Neural progenitor cell (in vitro differentiated cells): Measurements from ENCODE around the gene P2RX3. TPM values are rescaled to one million over a fixed set of nuclear protein-coding genes. Genes with fewer than 3 reads are reported as not detected.

Source experiments
- DNase-seq: peaks from one replicate; pipeline ENCODE4 v3.0.0-alpha.2; 2016; ENCODE audit warnings: low spot score
- H2AFZ ChIP-seq: fragments of 200-600 bp; sonication (generic); replicated peaks from 2 replicates; pipeline ENCODE4 v1.6.1; 2016; ENCODE audit warnings: antibody characterized with exemption
- H3F3A ChIP-seq: fragments of 200-600 bp; sonication (generic); 2 replicates; pipeline ENCODE4 v1.6.1; 2016; ENCODE audit warnings: antibody characterized with exemption, low read depth
- H3K27ac ChIP-seq: fragments of 200-600 bp; sonication (generic); 2 replicates; pipeline ENCODE4 v1.5.1; 2016; ENCODE audit warnings: mild to moderate bottlenecking
- H3K27me3 ChIP-seq: fragments of 200-600 bp; sonication (generic); 2 replicates; pipeline ENCODE4 v1.6.1; 2016; ENCODE audit warnings: mild to moderate bottlenecking, moderate library complexity
- H3K36me3 ChIP-seq: fragments of 200-600 bp; sonication (generic); 2 replicates; pipeline ENCODE4 v1.5.1; 2016
- H3K4me1 ChIP-seq: fragments of 200-600 bp; sonication (generic); 2 replicates; pipeline ENCODE4 v1.6.1; 2016; ENCODE audit warnings: mixed run types
- H3K4me2 ChIP-seq: fragments of 200-600 bp; sonication (generic); 2 replicates; pipeline ENCODE4 v1.6.1; 2016
- H3K4me3 ChIP-seq: fragments of 200-600 bp; sonication (generic); 2 replicates; pipeline ENCODE4 v1.5.1; 2016
- H3K79me2 ChIP-seq: fragments of 200-600 bp; sonication (generic); 2 replicates; pipeline ENCODE4 v1.6.1; 2016; ENCODE audit warnings: low read depth
- H3K9ac ChIP-seq: fragments of 200-600 bp; sonication (generic); 2 replicates; pipeline ENCODE4 v1.6.1; 2016
- H3K9me3 ChIP-seq: fragments of 200-600 bp; sonication (generic); 2 replicates; pipeline ENCODE4 v1.5.1; 2016; ENCODE audit warnings: low read depth
- H4K20me1 ChIP-seq: fragments of 200-600 bp; sonication (generic); 2 replicates; pipeline ENCODE4 v1.6.1; 2016; ENCODE audit warnings: low read depth
- H3K27ac Mint-ChIP-seq: 3 replicates; pipeline ENCODE4 v1.8.0; 2021; ENCODE audit warnings: mixed read lengths
- H3K27me3 Mint-ChIP-seq: 2 replicates; pipeline ENCODE4 v1.8.0; 2022; ENCODE audit warnings: low read depth, mild to moderate bottlenecking, inconsistent platforms, moderate library complexity, mixed read lengths; ENCODE audit not compliant: insufficient read depth
- H3K36me3 Mint-ChIP-seq: 3 replicates; pipeline ENCODE4 v1.8.0; 2021; ENCODE audit warnings: mixed read lengths
- H3K4me1 Mint-ChIP-seq: 3 replicates; pipeline ENCODE4 v1.8.0; 2021; ENCODE audit warnings: mixed read lengths
- H3K4me3 Mint-ChIP-seq: 3 replicates; pipeline ENCODE4 v1.8.0; 2021; ENCODE audit warnings: mild to moderate bottlenecking, moderate library complexity, mixed read lengths
- H3K9me3 Mint-ChIP-seq: 3 replicates; pipeline ENCODE4 v1.8.0; 2020; ENCODE audit warnings: mixed read lengths
- CTCF ChIP-seq: fragments of 200-600 bp; sonication (generic); IDR thresholded peaks from 2 replicates; pipeline ENCODE4 v1.5.1; 2017; ENCODE audit warnings: antibody characterized with exemption, mild to moderate bottlenecking
- EZH2 ChIP-seq: fragments of 200-600 bp; sonication (generic); IDR thresholded peaks from 2 replicates; pipeline ENCODE4 v1.6.1; 2017; ENCODE audit warnings: antibody characterized with exemption, mild to moderate bottlenecking, moderate library complexity
- EZH2phosphoT487 ChIP-seq: fragments of 200-600 bp; sonication (generic); IDR thresholded peaks from 2 replicates; pipeline ENCODE4 v1.6.1; 2017; ENCODE audit warnings: antibody characterized with exemption
- total RNA-seq: library from RNA; depleted of rRNA; stranded (reverse); fragments of >200 nt; gene quantifications from 2 replicates; pipeline ENCODE4 v1.2.3, GENCODE V29; 2015; ENCODE audit warnings: low replicate concordance

The P2RX3 gene
- total RNA-seq, 1 donor from 2014 or later: 2.4 TPM

- no peak overlapping the region for H3K27ac ChIP-seq
- no peak for DNase-seq
- H3K79me2 ChIP-seq: no peaks in the 10 kb centered on the region
- no peaks in the 10 kb centered on the region for H3K4me1 ChIP-seq
- H2AFZ ChIP-seq: no peak overlapping the region
- H4K20me1 ChIP-seq: no peaks in the 10 kb centered on the region
- peaks cover 4% of the 10 kb centered on the region for H3K27me3 Mint-ChIP-seq
- no peak overlapping the region for H3K27ac Mint-ChIP-seq
- H3K4me3 ChIP-seq: no peak overlapping the region
- H3K36me3 Mint-ChIP-seq: no peaks in the 10 kb centered on the region
- no peak overlapping the region for H3K4me2 ChIP-seq
- no peak overlapping the region for H3K4me3 Mint-ChIP-seq
- H3K9me3 Mint-ChIP-seq: no peaks in the 10 kb centered on the region
- no peaks in the 10 kb centered on the region for H3K9me3 ChIP-seq
- H3K36me3 ChIP-seq: no peaks in the 10 kb centered on the region
- H3K4me1 Mint-ChIP-seq: no peaks in the 10 kb centered on the region
- no peak overlapping the region for H3K9ac ChIP-seq
- no peak for TF ChIP-seq EZH2
- no peak for TF ChIP-seq CTCF
- no peak for TF ChIP-seq EZH2phosphoT487
- H3K27me3 ChIP-seq: no peaks in the 10 kb centered on the region
- no peaks in the 10 kb centered on the region for H3F3A ChIP-seq
These were observed 59.3 kb downstream of the P2RX3 start for GRCh38 chr11:57397394-57397990.

GRCh38 chr11:57399221-57399620 lies 61.1 kb downstream of the P2RX3 start:
- Histone ChIP-seq H3F3A (no peaks in the 10 kb centered on the region), H3K4me3 (no peak overlapping the region), H3K9ac (no peak overlapping the region), H3K4me2 (no peak overlapping the region), H3K27ac (no peak overlapping the region), H3K27me3 (no peaks in the 10 kb centered on the region), H3K36me3 (no peaks in the 10 kb centered on the region), H2AFZ (no peak overlapping the region), H3K4me1 (no peaks in the 10 kb centered on the region), H3K79me2 (no peaks in the 10 kb centered on the region), H3K9me3 (no peaks in the 10 kb centered on the region), H4K20me1 (no peaks in the 10 kb centered on the region)
- H3K9me3 Mint-ChIP-seq: no peaks in the 10 kb centered on the region
- no peak for TF ChIP-seq EZH2phosphoT487
- no peak for TF ChIP-seq CTCF
- no peak for TF ChIP-seq EZH2
- H3K36me3 Mint-ChIP-seq: no peaks in the 10 kb centered on the region
- no peaks in the 10 kb centered on the region for H3K4me1 Mint-ChIP-seq
- no peak overlapping the region for H3K4me3 Mint-ChIP-seq
- no peak overlapping the region for H3K27ac Mint-ChIP-seq
- H3K27me3 Mint-ChIP-seq: peaks cover 4% of the 10 kb centered on the region
- no peak for DNase-seq

- Mint-ChIP-seq H3K36me3 (no peaks in the 10 kb centered on the region), H3K9me3 (no peaks in the 10 kb centered on the region), H3K27me3 (peaks cover 6% of the 10 kb centered on the region), H3K4me3 (no peak overlapping the region), H3K4me1 (no peaks in the 10 kb centered on the region), H3K27ac (no peak overlapping the region)
- Histone ChIP-seq H3K4me1 (no peaks in the 10 kb centered on the region), H3K9me3 (no peaks in the 10 kb centered on the region), H3K4me3 (no peak overlapping the region), H3F3A (no peaks in the 10 kb centered on the region), H3K36me3 (no peaks in the 10 kb centered on the region), H3K27ac (no peak overlapping the region), H2AFZ (no peak overlapping the region), H3K9ac (no peak overlapping the region), H3K79me2 (no peaks in the 10 kb centered on the region), H3K27me3 (no peaks in the 10 kb centered on the region), H3K4me2 (no peak overlapping the region), H4K20me1 (no peaks in the 10 kb centered on the region)
- DNase-seq: no peak
- no peak for TF ChIP-seq EZH2
- no peak for TF ChIP-seq CTCF
- no peak for TF ChIP-seq EZH2phosphoT487
These were observed 61.9 kb downstream of the P2RX3 start for GRCh38 chr11:57399972-57400578.
